ENCODE measurements around the gene EPHB6.

Gene EPHB6

DNA sequence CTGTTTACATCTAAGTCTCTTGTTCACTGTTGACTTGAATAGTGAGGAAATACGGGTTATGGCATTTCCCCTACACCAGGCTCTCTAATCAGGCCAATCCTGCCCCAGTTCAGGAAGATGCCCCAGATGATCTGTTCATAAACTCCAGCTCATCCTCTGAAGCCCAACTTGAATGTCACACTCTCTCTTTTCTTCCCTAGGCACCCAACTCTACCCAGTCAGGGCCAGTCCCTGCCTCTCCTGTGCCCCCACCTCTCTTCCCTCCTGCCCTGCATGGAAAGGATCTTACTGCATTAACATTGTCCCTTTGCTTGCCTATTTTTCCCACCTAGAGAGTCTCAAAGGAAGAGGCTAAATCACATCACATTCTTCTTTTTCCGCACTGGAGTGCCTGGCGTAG is 41.3 kb downstream of the EPHB6 start:
- DNase-seq (ENCODE audit: low spot score), result no peak

DNA sequence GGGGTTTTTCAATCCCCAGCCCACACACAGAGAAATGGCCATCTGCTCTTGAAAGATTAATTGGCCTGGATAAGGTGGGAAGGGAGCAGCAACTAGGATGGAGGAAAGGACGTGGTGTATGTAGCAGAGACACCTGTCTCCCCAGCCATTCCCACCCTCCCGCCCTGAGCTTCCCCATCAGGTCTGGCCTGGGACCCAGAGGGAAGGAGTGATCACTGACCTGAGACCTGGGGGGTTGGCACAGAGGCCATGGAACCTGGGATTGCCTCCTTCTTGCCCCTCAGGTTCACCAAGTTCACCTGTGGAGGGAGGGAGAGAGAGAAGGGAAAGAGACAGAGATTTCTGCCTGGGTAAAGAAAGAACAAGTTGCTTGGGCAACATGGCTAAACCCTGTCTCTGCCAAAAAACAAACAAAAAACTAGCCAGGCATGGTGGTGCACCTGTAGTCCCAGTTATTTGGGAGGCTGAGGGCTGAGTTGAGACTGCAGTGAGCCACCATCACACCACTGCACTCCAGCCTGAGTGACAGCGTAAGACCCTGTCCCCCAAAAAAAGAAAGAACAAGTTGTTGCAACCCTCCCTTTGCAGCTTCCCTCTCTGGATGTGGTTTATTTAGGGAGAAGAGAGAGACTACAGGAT is 42.0 kb downstream of the EPHB6 start:
- DNase-seq (ENCODE audit: low spot score), result no peak

DNA sequence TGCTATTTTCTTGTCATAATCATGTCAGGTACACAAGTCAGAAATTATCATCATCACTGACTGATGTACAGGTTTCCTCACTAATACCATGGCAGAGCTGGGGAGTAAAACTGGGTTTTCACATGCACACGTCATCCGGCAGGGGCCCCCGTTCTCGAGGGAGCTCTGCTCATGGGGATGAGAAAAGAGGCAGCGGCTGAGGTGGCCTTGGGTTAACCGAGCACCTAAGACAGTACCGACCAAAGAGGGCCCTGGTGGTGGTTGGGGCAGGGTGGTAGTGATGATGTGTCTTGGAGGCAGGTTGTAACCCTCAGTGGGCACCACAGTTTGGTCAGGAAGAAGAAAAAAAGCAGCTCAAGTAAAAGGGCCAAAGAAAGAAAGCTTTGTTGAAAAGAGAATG is 42.8 kb downstream of the EPHB6 start:
- DNase-seq (ENCODE audit: low spot score), result no peak

DNA sequence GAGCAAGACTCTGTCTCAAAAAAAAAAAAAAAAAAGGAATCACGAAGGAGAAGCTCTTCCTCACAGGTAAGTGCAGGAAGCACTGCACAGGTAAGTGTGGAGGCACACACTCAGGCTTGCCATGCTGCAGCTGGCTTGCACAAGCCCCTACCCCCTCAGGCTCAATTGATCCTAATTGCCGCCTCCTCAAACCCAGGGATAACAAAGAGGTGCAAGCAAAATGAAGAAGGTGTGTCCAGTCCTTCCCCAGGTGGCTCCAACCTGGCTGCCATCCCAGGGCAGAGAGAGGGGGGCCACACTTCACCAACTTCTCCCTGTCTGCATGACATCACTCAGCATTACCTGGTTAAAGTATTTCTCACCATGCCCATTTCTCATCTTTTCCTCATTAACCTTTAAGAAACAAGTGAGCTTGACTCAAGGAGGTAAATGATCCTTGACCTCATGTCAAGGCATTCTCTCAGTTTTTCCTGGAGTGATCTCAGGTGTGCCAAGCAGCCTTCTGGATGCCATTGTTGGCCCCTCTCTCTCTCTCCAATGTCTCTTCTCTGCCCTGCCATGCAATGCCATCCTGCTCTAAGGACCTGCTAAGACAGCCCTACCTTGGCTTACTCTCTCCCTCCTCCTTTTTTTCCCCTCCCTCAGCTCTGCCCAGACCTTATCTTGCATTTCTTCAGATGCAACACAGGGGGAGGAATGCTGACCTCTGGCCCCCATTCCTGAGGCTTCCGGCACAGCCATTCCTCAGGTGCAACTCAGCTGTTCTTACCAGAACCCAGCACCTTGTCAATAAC is 43.7 kb downstream of the EPHB6 start:
- DNase-seq (ENCODE audit: low spot score), result no peak

DNA sequence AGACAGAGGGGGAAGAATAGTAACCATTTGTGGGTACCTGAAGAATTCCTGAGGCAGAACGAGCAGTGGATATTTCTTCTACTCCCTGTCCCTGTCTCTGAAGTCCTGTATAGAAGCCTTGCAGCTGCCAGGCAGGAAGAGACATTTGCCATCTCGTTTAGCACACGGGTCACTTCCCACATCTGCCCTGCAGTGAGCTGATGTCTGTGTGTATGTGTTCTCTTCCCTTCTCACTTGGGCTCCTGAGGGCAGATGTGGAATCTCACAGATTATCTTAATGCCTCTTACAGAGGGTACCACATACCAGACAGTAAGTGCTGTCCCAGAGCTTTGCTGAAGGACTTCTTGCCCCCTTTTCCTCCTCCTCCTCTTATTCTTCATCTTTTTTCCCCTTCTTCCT is 44.8 kb downstream of the EPHB6 start:
- DNase-seq (ENCODE audit: low spot score), result no peak

DNA sequence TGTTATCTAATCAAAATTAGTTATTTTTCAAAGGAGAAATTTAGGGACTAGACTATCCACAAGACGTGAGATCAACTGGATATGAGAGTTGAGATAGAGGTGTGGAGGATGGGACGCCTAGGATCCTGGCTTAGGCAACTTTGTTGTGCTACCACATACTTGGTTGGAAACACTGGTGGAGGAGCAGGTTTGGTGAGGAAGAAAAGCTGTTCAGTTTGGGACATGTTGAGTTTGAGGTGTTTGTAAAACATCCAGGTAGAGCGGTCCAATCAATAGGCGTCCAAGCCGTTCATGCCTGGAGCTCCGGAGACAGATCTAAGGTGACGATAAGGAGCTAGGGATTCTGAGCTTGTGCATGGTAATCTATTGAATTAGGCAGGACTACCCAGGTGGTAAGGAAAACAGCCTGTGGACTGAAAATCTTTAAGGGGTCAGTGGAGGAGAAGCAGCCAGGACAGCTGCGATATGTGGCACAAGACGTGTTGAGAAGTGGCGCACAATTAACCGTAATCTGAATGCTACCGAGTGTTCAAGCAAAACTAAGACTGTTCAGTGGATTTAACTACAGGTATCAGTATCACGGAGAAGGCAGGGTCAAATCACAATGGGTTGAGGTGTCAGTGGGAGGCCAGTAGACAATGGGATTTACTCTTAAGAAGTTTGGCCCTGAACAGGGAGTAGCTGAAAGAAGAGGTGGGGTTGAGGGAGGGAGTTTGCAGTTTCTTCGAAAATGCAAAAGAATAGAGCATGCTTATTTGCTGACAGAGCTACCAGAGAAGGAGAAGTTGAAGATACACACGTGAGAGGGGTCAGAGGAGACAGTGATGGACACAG is 46.8 kb downstream of the EPHB6 start:
- no peak for DNase-seq (ENCODE audit: low spot score)

DNA sequence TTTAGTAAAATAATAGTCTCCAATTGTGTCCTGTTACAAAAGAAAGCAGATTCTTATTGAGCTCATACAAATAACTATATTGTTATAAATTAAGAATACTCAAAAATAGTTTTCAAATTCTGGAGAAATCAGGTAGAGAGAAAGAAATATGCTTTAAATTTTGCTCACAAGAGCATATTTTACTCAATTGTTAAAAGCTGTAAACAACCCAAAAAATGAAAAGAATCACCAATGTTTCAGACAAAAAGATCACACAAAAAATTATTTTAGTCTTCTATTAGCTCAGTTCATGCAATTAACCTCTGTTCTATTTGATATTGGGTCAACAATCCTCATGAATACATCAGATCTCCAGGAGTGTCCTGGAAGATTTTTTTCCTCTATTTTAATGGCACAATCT is 49.3 kb downstream of the EPHB6 start:
- no peak for DNase-seq (ENCODE audit: low spot score)

DNA sequence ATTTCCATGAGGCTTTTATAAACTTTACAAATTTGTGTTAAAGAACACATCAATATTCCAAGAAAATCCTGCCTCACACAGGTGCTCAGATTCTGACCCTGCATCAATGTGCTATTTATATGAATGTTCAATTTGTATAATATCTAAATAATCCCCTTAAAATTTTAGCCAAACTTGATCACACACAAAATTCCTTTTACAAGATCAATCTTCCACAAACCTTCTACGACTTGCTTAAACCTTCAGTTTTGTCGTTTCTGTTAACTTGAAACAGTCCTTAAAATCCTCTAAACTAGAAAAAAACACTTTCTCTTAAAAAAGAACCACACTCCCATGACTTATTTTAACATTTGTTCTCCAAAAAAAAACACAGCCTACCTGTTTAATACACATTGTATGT is 50.9 kb downstream of the EPHB6 start:
- DNase-seq (ENCODE audit: low spot score), result no peak

DNA sequence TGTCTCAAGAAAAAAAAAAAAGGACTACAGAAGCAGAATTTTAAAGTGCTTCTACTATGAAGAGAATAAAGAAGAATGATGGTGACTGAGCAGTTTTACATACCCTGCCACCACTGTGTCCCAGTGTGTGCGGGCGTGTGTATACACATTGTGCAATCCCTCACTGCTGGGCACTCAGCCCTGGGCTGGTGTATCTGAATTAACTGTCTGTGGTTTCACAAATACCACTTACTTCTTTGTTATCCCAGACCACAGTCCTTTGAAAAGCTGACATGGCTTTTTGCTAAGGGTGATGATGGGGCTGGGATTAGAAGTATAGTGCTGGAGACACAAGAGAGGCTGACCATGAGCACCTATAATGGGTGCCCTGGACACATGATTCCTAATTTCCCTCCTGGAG is 51.8 kb downstream of the EPHB6 start:
- DNase-seq (ENCODE audit: low spot score), result no peak

DNA sequence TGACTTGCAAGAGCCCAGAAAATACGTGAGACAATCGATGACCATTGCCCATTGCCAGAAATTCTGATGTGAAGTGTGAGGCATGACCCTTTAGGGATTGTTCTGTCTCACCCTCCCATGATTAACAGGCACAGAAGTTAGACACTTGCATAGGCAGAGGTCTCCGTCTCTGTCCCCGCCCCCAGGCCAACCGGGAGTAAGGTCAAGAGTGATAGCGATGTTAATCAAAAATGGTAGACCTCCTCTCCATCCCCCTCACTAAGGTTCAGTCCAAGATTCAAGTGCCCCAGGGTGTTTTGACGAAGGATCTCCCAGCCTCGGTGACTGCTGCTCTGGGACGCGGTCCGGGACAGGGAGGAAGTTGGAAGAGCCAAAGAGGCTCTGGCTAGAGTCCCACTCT is 53.4 kb downstream of the EPHB6 start:
- no peak for DNase-seq (ENCODE audit: low spot score)

DNA sequence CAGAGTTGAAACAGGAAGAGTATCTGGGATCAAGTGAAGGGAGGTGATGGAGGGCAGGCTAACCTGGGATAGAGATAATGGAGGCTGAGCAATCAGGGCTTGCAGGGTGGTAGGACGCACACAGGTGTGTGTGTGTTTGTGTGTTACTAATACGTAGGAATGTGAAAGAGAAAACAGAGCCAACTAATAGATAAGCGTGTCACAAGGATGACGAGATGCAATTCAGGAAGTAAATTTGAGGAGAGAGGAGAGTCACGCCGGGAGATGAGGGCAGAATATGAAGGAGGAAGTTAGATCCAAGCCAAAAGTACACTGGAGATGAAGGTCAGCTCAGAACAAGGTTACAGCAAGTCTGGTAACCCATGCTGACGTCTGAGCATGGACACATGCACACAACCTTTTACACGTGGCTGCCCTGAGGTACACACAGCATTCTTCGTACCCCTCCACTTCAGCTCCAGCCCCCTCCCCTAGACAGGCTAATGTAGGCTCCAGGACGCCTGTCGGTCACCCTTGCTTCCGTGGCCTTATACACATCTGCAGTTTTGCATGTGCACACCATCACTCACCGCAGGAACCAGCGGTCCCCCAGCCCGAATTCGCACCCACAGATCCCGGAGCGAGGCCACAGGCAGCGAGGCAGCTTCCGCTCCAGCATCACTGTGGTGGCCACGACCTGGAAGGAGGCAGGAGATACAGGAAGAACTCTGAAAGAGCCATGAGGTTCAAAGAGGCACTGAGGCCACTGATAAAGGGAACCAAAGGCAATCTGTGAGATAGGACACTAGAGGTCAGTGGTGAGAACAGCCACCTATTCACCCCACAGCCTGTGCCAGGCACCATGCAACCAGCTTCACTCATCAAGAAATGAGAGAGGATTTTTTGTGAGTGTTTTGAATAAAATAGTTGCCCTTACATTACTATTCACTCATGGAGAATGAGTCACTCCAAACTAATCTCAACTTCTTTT is 54.3 kb downstream of the EPHB6 start:
- peak; percentile 26 for DNase-seq (ENCODE audit: low spot score)

DNA sequence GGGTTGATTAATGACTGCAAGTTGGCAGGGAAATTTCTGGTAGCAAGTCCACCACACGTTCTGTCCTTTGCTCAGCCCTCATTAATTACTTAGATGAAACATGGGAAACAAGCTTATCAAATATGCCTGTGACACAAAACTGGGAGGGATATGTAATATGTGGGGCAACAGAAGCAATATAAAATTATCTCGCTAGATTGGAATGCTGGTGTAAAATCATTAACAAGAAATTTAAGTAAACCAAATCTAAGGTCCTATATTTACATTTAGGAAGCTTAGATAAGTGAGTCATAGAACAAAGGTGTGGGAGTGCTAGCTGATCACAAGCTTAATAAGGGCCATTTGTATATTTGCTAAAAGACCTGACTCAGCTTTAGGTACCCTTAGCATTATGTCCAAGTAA is 55.2 kb downstream of the EPHB6 start:
- DNase-seq (ENCODE audit: low spot score), result no peak

DNA sequence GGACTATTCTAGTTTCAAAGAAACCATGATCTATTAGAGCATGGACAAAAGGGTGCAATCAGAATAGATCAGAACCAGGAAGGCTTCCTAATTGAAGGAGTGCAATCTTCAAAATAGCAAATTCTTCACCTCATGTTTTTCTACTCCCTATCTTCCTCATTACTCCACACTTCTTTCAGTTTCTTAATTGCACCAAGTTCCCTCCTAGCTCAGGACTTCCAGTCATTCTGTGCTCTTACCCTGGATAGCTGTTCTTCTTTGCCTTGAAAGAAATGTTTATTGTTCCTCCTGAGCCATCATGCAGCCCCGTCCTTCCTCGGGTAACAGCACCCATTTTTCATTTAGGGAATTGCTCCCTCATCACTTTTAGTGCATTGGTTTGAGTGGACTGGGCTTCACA is 55.6 kb downstream of the EPHB6 start:
- no peak for DNase-seq (ENCODE audit: low spot score)

DNA sequence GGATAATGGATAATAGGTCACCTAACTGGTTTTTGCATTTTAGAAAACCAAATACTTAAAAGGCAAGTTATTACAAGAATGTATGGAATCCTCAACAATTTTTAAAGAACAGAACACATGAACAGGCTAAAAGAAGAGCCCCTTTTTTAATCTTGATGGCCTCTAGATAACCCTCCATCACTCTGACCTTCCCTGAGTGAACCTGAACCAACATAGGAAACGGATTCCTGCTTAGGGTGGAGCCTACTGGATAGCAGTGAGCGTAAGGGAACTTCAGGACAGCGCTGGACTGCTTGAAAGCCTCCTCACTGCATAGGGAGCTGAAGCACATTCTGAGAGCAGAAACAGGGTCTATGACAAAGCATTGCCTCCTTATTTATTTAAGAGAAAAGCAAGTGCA is 58.2 kb downstream of the EPHB6 start:
- no peak for DNase-seq (ENCODE audit: low spot score)

DNA sequence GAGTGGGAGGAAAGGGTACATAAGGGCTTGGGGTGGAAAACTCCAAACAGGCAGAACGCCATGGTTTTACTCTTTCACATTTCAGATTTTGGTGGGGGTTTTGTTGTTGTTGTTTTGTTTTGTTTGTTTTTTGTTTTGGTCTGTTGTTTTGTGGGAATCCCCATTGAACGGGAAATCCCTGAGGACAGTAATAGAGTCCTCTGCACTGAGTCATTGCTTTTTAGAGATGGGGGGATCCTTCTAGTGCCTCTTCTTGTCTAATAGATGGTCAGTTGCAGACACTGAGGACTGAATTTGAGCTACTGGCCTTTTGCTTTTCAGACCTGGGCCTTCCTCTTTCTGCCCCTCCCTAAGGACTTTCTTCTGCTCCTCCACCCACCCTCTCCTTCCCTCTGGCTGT is 58.7 kb downstream of the EPHB6 start:
- no peak for DNase-seq (ENCODE audit: low spot score)

DNA sequence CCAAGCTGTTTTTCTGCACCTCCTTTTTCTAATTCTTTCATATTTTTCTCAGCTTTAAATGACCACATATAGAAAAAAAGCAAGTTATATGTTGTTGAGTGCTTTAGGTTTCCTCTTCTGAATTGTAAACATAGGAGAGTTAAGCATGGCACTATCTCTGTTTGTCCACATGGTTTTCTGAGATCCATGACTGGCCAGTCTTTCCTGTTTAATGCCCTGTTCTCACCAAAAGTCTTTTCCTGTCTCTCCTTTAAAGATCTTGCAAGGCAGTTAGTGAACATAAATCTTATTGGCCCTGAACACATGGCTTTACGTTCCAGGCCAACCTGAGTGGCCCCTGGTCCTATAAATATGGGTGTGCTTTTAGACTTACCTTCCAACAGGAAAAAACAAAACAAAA is 59.2 kb downstream of the EPHB6 start:
- DNase-seq (ENCODE audit: low spot score), result no peak

DNA sequence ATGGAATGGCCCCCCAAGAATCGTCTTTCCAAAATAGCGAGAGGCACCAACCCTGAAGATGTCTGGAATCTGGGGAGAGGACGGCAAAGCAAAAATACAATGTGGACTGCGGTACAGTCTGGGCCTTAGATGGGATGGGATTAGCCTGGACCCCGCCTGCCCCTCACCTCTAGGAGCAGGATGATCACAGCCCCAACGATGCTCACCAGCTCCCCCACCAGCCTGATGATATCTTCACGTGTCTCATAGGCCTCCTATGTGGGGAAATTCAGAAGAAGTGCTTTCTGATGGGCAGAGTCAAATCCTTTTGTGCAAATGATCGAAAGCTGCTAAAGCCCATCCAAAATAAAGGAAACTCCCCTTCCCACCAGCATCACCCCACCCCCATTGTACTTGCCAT is 60.4 kb downstream of the EPHB6 start:
- no peak for DNase-seq (ENCODE audit: low spot score)

DNA sequence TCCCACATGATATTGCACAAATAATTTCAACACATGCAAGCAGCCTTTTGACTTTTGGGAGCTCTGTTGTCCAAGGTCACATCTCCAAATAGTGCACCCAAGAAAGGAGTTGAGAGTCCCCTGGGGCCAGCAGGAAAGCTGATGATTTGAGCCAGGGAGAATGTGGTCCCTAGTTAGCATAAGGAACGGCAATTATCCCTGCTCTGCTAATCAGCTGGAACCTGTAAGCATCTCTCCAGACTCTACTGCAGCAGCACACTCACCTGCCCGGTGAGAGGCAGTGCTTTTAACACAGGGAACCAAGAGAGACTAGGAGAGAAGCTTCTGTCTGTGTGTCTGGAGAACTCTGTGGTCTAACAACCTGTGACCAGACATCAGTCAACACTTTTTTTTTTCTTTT is 61.6 kb downstream of the EPHB6 start:
- no peak for DNase-seq (ENCODE audit: low spot score)

DNA sequence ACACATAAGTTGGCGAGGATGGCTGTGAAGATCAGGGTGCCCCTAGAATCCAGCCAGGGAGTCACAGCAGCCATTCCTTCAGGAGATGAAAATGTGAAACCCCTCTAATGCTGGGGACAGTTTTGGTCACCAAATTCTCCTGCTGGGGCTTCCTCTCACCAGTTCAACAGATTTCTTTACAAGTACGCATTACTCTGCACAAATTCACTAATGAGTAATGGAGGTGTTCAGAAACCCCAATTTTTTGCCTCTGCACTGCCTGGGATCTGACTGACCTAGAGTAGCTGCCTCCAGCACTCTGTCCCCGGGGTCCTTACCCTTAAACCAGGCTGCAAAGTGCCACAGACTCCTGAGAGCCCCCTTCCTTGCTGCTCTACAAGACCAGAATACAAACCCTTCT is 62.6 kb downstream of the EPHB6 start:
- no peak for DNase-seq (ENCODE audit: low spot score)

DNA sequence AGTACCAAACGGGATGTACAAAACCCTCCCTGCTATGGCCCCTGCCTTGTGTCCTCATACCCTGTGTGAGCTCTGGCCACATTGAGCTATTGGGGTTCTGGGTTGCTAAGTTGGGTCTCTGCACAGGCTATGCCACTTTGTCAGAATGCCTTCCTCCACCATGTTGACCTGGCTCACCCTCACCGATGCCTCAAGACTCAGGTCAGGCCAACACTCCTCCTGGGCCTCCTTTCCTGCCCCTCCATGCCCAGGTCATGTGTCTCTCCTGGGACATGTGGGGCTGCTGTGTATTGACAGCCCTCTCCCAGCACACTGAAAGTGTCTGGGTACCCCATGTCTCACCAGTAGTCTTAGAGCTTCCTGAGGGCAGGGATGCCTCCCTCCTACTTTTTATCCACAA is 64.0 kb downstream of the EPHB6 start:
- DNase-seq (ENCODE audit: low spot score), result no peak

DNA sequence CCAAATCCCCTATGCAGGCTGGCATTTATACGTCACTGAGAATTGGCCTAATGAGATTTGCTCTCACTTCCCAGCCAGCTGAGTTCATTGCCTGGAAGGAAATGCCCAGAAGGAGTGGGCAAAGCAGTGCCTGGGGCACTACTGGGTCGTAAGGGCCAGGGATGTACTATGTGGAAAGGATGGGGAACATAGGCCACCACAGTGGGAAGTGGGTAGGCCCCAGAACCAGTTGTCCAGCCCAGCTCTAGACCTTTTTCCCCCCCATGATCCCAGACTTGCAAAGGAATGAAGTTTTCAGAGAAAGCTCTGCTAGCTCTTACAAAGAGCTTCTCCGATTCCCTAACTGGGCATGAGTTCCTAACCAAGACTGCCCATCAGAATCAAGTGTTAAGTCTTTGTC is 64.8 kb downstream of the EPHB6 start:
- DNase-seq (ENCODE audit: low spot score), result no peak

All from HuH-7 (cell line).